Neural cell (in vitro differentiated cells): ENCODE data around the gene SRD5A1. TPM values are rescaled to one million over a fixed set of nuclear protein-coding genes. Genes with fewer than 3 reads are reported as not detected.
A peak's percentile ranks its signal among the peaks of the same experiment; 100 is the strongest.

Experiments used
- H2AFZ ChIP-seq: fragments of 200-600, 300-800 bp; sonication (generic), shearing (Covaris generic); 2 replicates; pipeline ENCODE4 v1.6.0; 2014; ENCODE audit warnings: low read depth, mild to moderate bottlenecking, antibody characterized with exemption, low read length, moderate library complexity
- H3F3A ChIP-seq: fragments of 200-600 bp; shearing (Covaris generic); 2 replicates; pipeline ENCODE4 v1.6.1; 2016; ENCODE audit warnings: mild to moderate bottlenecking, moderate library complexity, mixed read lengths, antibody characterized with exemption, low read length; ENCODE audit not compliant: insufficient read depth, poor library complexity, severe bottlenecking
- H3K27ac ChIP-seq: fragments of 200-600, 300-800 bp; sonication (generic), shearing (Covaris generic); 2 replicates; pipeline ENCODE4 v1.5.1; 2014; ENCODE audit warnings: mild to moderate bottlenecking, low read length, moderate library complexity
- H3K27me3 ChIP-seq: fragments of 300-800, 200-600 bp; sonication (generic), shearing (Covaris generic); 2 replicates; pipeline ENCODE4 v1.6.0; 2014; ENCODE audit warnings: mild to moderate bottlenecking, low read depth, low read length, moderate library complexity; ENCODE audit not compliant: insufficient read depth
- H3K36me3 ChIP-seq: fragments of 300-800, 200-600 bp; sonication (generic), shearing (Covaris generic); 2 replicates; pipeline ENCODE4 v1.5.1; 2014; ENCODE audit warnings: mild to moderate bottlenecking, antibody characterized with exemption, low read length, moderate library complexity; ENCODE audit not compliant: insufficient read depth
- H3K4me2 ChIP-seq: fragments of 300-800, 200-600 bp; sonication (generic), shearing (Covaris generic); 2 replicates; pipeline ENCODE4 v1.6.0; 2014; ENCODE audit warnings: mild to moderate bottlenecking, low read length
- H3K4me3 ChIP-seq: fragments of 300-800, 200-600 bp; sonication (generic), shearing (Covaris generic); 2 replicates; pipeline ENCODE4 v1.5.1; 2014; ENCODE audit warnings: mild to moderate bottlenecking, low read length, moderate library complexity
- H3K79me2 ChIP-seq: fragments of 200-600 bp; shearing (Covaris generic); replicated peaks from 2 replicates; pipeline ENCODE4 v1.6.0; 2014; ENCODE audit warnings: mild to moderate bottlenecking, low read length, moderate library complexity; ENCODE audit not compliant: insufficient read depth
- H3K9ac ChIP-seq: fragments of 300-800, 200-600 bp; sonication (generic), shearing (Covaris generic); 2 replicates; pipeline ENCODE4 v1.6.1; 2016; ENCODE audit warnings: mild to moderate bottlenecking, low read length, mixed read lengths
- H3K9me2 ChIP-seq: fragments of 200-600 bp; shearing (Covaris generic); 2 replicates; pipeline ENCODE4 v1.6.1; 2016; ENCODE audit warnings: mild to moderate bottlenecking, low read length, mixed read lengths; ENCODE audit not compliant: insufficient read depth
- H3K9me3 ChIP-seq: fragments of 200-600, 300-800 bp; sonication (generic), shearing (Covaris generic); 2 replicates; pipeline ENCODE4 v1.6.1; 2016; ENCODE audit warnings: mild to moderate bottlenecking, mixed run types, low read length, moderate library complexity, mixed read lengths
- H4K20me1 ChIP-seq: fragments of 200-600 bp; shearing (Covaris generic); 2 replicates; pipeline ENCODE4 v1.6.1; 2016; ENCODE audit warnings: mild to moderate bottlenecking, mixed run types; ENCODE audit not compliant: insufficient read depth
- EP300 ChIP-seq: fragments of 450-650 bp; conservative IDR thresholded peaks from 2 replicates; pipeline ENCODE4 v1.6.1; 2014; ENCODE audit warnings: antibody characterized with exemption, mild to moderate bottlenecking, moderate library complexity; ENCODE audit not compliant: poor library complexity, severe bottlenecking
- EZH2 ChIP-seq: fragments of 200-600, 300-800 bp; shearing (Covaris generic), sonication (generic); IDR thresholded peaks from 2 replicates; pipeline ENCODE4 v1.6.1; 2014; ENCODE audit warnings: antibody characterized with exemption, low read length, borderline replicate concordance, mild to moderate bottlenecking; ENCODE audit not compliant: insufficient read depth, poor library complexity, severe bottlenecking
- MXI1 ChIP-seq: fragments of 450-650 bp; conservative IDR thresholded peaks from 2 replicates; pipeline ENCODE4 v1.6.1; 2014; ENCODE audit warnings: antibody characterized with exemption, mild to moderate bottlenecking; ENCODE audit not compliant: poor library complexity, severe bottlenecking
- POLR2AphosphoS5 ChIP-seq: IDR thresholded peaks from 2 replicates; pipeline ENCODE4 v1.6.1; 2012
- RAD21 ChIP-seq: fragments of 450-650 bp; conservative IDR thresholded peaks from 2 replicates; pipeline ENCODE4 v1.6.1; 2014; ENCODE audit warnings: antibody characterized with exemption, mild to moderate bottlenecking, moderate library complexity
- SMC3 ChIP-seq: fragments of 450-650 bp; conservative IDR thresholded peaks from 2 replicates; pipeline ENCODE4 v1.6.1; 2014; ENCODE audit warnings: antibody characterized with exemption, mild to moderate bottlenecking, moderate library complexity; ENCODE audit not compliant: poor library complexity
- TAF1 ChIP-seq: IDR thresholded peaks from 2 replicates; pipeline ENCODE4 v1.6.1; 2012; ENCODE audit warnings: low read depth
- polyA plus RNA-seq: library from polyadenylated mRNA; depleted of rRNA; stranded (reverse); fragments of >200 nt; gene quantifications from 2 replicates; pipeline ENCODE4 v1.2.3, GENCODE V29; 2014
- TF ChIP-seq, protein P1 (sequence below): fragments of 450-650 bp; IDR thresholded peaks from 2 replicates; pipeline ENCODE4 v1.5.1; 2014; ENCODE audit warnings: antibody characterized with exemption, mild to moderate bottlenecking, moderate library complexity; ENCODE audit not compliant: poor library complexity, severe bottlenecking
- TF ChIP-seq, protein P2 (sequence below): IDR thresholded peaks from 2 replicates; pipeline ENCODE4 v1.6.1; 2012; ENCODE audit warnings: borderline replicate concordance

SRD5A1 gene
- polyA plus RNA-seq, 1 donor from 2014 or later = 122 TPM

DNA sequence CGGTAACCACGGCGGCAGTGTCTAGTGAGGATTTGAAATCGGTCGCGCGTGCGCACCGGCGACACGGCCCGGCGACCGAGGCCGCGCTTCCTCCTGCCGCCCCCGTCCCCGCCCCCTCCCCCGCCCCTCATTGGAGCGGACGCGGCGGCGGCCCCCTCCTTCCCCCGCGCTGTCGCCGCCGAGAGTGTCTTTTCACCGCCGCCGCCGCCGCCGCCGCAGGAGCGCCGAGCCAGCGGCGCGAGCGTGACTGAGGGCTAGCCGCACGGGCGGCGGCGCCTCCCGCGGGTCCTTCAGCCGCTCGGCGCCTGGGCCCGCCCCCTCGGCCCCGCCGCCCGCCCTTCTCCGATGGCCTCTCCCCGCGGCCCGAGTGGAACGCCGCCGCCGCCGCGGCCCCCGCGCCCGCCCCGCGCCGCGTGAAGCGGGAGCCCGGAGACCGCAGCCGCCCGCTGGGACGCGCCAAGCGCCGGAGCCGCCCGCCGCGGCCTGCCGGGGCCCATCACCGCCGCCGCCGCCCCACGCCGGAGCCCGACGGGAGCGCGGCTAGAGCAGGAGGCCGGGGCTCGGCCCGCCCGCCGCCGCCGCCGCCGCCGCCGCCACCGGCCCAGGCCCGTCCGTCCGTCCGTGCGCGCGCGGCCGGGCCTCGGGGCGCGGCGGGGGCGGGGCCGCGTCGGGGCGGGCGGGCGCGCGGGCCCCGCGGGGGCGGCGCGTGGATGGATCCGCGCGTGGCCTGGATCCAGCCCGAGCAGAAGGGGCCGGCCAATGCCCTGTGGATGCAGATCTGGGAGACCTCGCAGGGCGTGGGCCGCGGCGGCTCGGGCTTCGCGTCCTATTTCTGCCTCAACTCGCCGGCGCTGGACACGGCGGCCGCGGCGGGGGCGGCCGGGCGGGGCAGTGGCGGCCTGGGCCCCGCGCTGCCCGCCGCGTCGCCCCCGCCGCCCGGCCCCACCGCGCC, 80.3 kb downstream of the SRD5A1 start, which contains the start of gene TENT4A:
TENT4A (plus strand) TSS at position 159 of the 952 bp plus-strand sequence; CDS start at position 711, 552 bp downstream.
- Histone ChIP-seq H3K4me2 (peak within 1 kb of the TSS; percentile 92), H3F3A (no peaks in the 10 kb centered on the region), H3K9ac (peak within 1 kb of the TSS; percentile 63)

DNA sequence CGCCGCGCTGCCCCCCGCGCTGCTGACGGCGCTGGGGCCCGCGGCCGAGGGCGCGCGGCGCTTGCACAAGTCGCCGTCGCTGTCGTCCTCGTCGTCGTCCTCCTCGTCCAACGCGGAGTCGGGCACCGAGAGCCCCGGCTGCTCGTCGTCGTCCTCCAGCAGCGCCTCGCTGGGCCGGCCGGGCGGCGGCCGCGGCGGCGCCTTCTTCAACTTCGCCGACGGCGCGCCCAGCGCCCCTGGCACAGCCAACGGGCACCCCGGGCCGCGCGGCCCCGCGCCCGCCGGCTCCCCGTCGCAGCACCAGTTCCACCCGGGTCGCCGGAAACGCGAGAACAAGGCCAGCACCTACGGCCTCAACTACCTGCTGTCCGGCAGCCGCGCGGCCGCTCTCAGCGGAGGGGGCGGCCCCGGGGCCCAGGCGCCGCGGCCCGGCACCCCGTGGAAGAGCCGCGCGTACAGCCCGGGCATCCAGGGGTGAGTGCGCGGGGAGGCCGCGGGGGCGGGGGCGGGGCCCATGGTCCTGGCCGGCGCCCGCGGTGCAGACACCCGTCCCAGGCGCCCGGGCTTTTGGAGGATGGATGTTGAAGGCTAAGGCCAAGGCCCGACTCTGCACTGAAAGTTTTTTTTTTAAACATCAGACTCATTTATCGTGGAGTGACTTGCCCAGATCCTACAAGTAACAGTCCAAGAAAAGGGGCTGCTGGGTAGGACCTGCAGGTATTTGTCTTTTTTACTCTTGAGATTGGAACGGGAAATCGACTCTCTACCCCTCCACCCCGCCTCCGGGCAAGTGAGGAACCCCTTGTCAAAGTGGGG, 81.2 kb downstream of the SRD5A1 start:
- H3K9me3 ChIP-seq = no peaks in the 10 kb centered on the region
- peak overlapping the region; percentile 55 for H3K9ac ChIP-seq
- no peaks in the 10 kb centered on the region for H3K36me3 ChIP-seq
- H3K79me2 ChIP-seq = peaks cover 51% of the 10 kb centered on the region
- no peaks in the 10 kb centered on the region for H3F3A ChIP-seq
- peaks cover 22% of the 10 kb centered on the region for H4K20me1 ChIP-seq
- H3K27ac ChIP-seq = no peak overlapping the region
- TF ChIP-seq MXI1 (peak; percentile 39), EP300 (no peak), TAF1 (no peak)
- no peaks in the 10 kb centered on the region for H3K27me3 ChIP-seq
- no peaks in the 10 kb centered on the region for H3K9me2 ChIP-seq
- H3K4me3 ChIP-seq = peak overlapping the region; percentile 69
- H3K4me2 ChIP-seq = peak overlapping the region; percentile 78
- no peak overlapping the region for H2AFZ ChIP-seq

More for the DNA sequence above, 80.3 kb downstream of the SRD5A1 start, which contains the start of gene TENT4A:
- Histone ChIP-seq H3K4me3 (peak within 1 kb of the TSS; percentile 95), H3K27ac (peak within 1 kb of the TSS; percentile 67), H4K20me1 (peaks cover 22% of the 10 kb centered on the region), H3K79me2 (peaks cover 42% of the 10 kb centered on the region), H3K36me3 (no peaks in the 10 kb centered on the region), H3K9me2 (no peaks in the 10 kb centered on the region), H3K9me3 (no peaks in the 10 kb centered on the region), H2AFZ (peak within 1 kb of the TSS; percentile 53), H3K27me3 (no peaks in the 10 kb centered on the region)
- TF ChIP-seq RAD21 (no peak), EZH2 (no peak), POLR2AphosphoS5 (no peak), EP300 (no peak), MXI1 (no peak), TAF1 (no peak), SMC3 (no peak)
- TF ChIP-seq, protein P1, sequence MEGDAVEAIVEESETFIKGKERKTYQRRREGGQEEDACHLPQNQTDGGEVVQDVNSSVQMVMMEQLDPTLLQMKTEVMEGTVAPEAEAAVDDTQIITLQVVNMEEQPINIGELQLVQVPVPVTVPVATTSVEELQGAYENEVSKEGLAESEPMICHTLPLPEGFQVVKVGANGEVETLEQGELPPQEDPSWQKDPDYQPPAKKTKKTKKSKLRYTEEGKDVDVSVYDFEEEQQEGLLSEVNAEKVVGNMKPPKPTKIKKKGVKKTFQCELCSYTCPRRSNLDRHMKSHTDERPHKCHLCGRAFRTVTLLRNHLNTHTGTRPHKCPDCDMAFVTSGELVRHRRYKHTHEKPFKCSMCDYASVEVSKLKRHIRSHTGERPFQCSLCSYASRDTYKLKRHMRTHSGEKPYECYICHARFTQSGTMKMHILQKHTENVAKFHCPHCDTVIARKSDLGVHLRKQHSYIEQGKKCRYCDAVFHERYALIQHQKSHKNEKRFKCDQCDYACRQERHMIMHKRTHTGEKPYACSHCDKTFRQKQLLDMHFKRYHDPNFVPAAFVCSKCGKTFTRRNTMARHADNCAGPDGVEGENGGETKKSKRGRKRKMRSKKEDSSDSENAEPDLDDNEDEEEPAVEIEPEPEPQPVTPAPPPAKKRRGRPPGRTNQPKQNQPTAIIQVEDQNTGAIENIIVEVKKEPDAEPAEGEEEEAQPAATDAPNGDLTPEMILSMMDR = no peak
- TF ChIP-seq, protein P2, sequence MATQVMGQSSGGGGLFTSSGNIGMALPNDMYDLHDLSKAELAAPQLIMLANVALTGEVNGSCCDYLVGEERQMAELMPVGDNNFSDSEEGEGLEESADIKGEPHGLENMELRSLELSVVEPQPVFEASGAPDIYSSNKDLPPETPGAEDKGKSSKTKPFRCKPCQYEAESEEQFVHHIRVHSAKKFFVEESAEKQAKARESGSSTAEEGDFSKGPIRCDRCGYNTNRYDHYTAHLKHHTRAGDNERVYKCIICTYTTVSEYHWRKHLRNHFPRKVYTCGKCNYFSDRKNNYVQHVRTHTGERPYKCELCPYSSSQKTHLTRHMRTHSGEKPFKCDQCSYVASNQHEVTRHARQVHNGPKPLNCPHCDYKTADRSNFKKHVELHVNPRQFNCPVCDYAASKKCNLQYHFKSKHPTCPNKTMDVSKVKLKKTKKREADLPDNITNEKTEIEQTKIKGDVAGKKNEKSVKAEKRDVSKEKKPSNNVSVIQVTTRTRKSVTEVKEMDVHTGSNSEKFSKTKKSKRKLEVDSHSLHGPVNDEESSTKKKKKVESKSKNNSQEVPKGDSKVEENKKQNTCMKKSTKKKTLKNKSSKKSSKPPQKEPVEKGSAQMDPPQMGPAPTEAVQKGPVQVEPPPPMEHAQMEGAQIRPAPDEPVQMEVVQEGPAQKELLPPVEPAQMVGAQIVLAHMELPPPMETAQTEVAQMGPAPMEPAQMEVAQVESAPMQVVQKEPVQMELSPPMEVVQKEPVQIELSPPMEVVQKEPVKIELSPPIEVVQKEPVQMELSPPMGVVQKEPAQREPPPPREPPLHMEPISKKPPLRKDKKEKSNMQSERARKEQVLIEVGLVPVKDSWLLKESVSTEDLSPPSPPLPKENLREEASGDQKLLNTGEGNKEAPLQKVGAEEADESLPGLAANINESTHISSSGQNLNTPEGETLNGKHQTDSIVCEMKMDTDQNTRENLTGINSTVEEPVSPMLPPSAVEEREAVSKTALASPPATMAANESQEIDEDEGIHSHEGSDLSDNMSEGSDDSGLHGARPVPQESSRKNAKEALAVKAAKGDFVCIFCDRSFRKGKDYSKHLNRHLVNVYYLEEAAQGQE = no peak
